Measurements from ENCODE around the gene RPS6KA3. TPM values are rescaled to one million over a fixed set of nuclear protein-coding genes. Genes with fewer than 3 reads are reported as not detected.

RPS6KA3 gene
- polyA plus RNA-seq, 1 donor (not counting 4 experiments of a cell fraction or from before 2014, with no cell fraction given), result 32.1 TPM

- Histone ChIP-seq H3K36me3 (ENCODE audit: control insufficient read depth in 2 of 2, extremely low read depth in 1 of 2, insufficient read depth in 2 of 2, low read length in 2 of 2) (no peaks in the 10 kb centered on the region), H3K9ac (ENCODE audit: control insufficient read depth, extremely low read depth, insufficient read depth, low read length) (no peak overlapping the region), H3K27me3 (ENCODE audit: control insufficient read depth, extremely low read depth, insufficient read depth, low read length) (no peaks in the 10 kb centered on the region), H3K4me3 (ENCODE audit: control insufficient read depth in 2 of 3, extremely low read depth in 1 of 3, insufficient read depth in 2 of 3, low read depth in 1 of 3, low read length in 3 of 3) (no peak overlapping the region), H4K20me1 (ENCODE audit: control insufficient read depth, extremely low read depth, insufficient read depth, low read length) (no peaks in the 10 kb centered on the region), H3K9me3 (ENCODE audit: control insufficient read depth, low read depth, low read length) (no peaks in the 10 kb centered on the region), H3K4me2 (ENCODE audit: control insufficient read depth, extremely low read depth, insufficient read depth, low read depth, low read length) (no peak overlapping the region), H3K27ac (ENCODE audit: control insufficient read depth, insufficient read depth, low read length) (no peak overlapping the region), H3K4me1 (ENCODE audit: control insufficient read depth, extremely low read depth, insufficient read depth, low read length) (peaks cover 2% of the 10 kb centered on the region), H2AFZ (ENCODE audit: control insufficient read depth, low read length) (no peak overlapping the region), H3K9me1 (ENCODE audit: control insufficient read depth, extremely low read depth, insufficient read depth, low read length) (no peaks in the 10 kb centered on the region), H3K79me2 (ENCODE audit: control insufficient read depth, insufficient read depth, low read length) (no peaks in the 10 kb centered on the region)
- TF ChIP-seq EZH2 (IDR thresholded peaks at IDR 0.05; ENCODE audit: low read length), result no peak
- TF ChIP-seq CTCF (optimal IDR thresholded peaks at IDR 0.05 in 1 of 3, IDR thresholded peaks at IDR 0.05 in 1 of 3, conservative IDR thresholded peaks at IDR 0.05 in 1 of 3; ENCODE audit: extremely low read depth in 1 of 3, insufficient read depth in 2 of 3, low read length in 3 of 3), result no peak
- DNase-seq (ENCODE audit: low read depth, low spot score) (no peak), FAIRE-seq (no peak)
- dilution Hi-C loops (cut with MboI; ENCODE audit: extremely low pct_ligation_motif_present, low sequenced_read_pairs), result no loop called here
Measured at GRCh38 chrX:20221902-20222301, 44.8 kb downstream of the RPS6KA3 start.

- Histone ChIP-seq H3K27me3 (ENCODE audit: control insufficient read depth, extremely low read depth, insufficient read depth, low read length) (no peaks in the 10 kb centered on the region), H3K4me1 (ENCODE audit: control insufficient read depth, extremely low read depth, insufficient read depth, low read length) (peaks cover 7% of the 10 kb centered on the region), H3K9me1 (ENCODE audit: control insufficient read depth, extremely low read depth, insufficient read depth, low read length) (no peaks in the 10 kb centered on the region), H3K9ac (ENCODE audit: control insufficient read depth, extremely low read depth, insufficient read depth, low read length) (no peak overlapping the region), H3K9me3 (ENCODE audit: control insufficient read depth, low read depth, low read length) (no peaks in the 10 kb centered on the region), H3K4me3 (ENCODE audit: control insufficient read depth in 2 of 3, extremely low read depth in 1 of 3, insufficient read depth in 2 of 3, low read depth in 1 of 3, low read length in 3 of 3) (no peak overlapping the region), H2AFZ (ENCODE audit: control insufficient read depth, low read length) (no peak overlapping the region), H3K36me3 (ENCODE audit: control insufficient read depth in 2 of 2, extremely low read depth in 1 of 2, insufficient read depth in 2 of 2, low read length in 2 of 2) (no peaks in the 10 kb centered on the region), H4K20me1 (ENCODE audit: control insufficient read depth, extremely low read depth, insufficient read depth, low read length) (no peaks in the 10 kb centered on the region), H3K79me2 (ENCODE audit: control insufficient read depth, insufficient read depth, low read length) (peaks cover 2% of the 10 kb centered on the region), H3K4me2 (ENCODE audit: control insufficient read depth, extremely low read depth, insufficient read depth, low read depth, low read length) (no peak overlapping the region), H3K27ac (ENCODE audit: control insufficient read depth, insufficient read depth, low read length) (no peak overlapping the region)
- TF ChIP-seq EZH2 (IDR thresholded peaks at IDR 0.05; ENCODE audit: low read length) (no peak), CTCF (optimal IDR thresholded peaks at IDR 0.05 in 1 of 3, IDR thresholded peaks at IDR 0.05 in 1 of 3, conservative IDR thresholded peaks at IDR 0.05 in 1 of 3; ENCODE audit: extremely low read depth in 1 of 3, insufficient read depth in 2 of 3, low read length in 3 of 3) (no peak)
- DNase-seq (ENCODE audit: low read depth, low spot score) (no peak), FAIRE-seq (no peak)
- dilution Hi-C loops (cut with MboI; ENCODE audit: extremely low pct_ligation_motif_present, low sequenced_read_pairs), result no loop called here
Measured at GRCh38 chrX:20218836-20219505, 47.7 kb downstream of the RPS6KA3 start.

All from keratinocyte (primary cell).